Measurements from ENCODE around the gene ZBTB44.

ZBTB44 gene

DNA sequence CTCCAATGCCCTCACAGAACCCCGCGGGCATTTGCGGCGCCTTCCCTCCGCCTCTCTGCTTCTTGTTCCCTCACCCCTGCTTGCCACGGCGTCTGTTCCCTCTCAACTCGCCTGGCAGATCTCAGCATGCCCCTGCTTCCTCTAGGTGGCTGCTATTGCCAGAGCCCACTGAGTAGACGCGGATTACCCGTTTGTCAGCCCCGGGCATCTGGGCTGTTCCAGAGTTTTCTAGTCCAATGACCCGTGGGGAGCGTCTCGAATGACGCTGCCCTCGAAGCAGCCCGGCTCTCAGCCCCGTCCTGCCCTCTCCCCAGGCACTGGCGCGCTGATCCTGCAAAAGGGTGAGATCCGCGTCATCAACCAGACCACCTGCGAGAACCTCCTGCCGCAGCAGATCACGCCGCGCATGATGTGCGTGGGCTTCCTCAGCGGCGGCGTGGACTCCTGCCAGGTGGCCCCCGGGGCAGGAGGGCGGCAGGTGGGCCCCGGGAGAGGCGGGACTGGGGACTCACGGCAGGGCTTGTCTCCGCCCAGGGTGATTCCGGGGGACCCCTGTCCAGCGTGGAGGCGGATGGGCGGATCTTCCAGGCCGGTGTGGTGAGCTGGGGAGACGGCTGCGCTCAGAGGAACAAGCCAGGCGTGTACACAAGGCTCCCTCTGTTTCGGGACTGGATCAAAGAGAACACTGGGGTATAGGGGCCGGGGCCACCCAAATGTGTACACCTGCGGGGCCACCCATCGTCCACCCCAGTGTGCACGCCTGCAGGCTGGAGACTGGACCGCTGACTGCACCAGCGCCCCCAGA is 105.4 kb downstream of the ZBTB44 start:
- H3K4me2 ChIP-seq (ENCODE audit: low read length), result no peak overlapping the region
- no peaks in the 10 kb centered on the region for H3K4me1 ChIP-seq
- no peaks in the 10 kb centered on the region for H3K36me3 ChIP-seq (ENCODE audit: control insufficient read depth, insufficient read depth, low read length)
- no peaks in the 10 kb centered on the region for H3K9me3 ChIP-seq (ENCODE audit: control insufficient read depth, low read length)
- no peaks in the 10 kb centered on the region for H3K79me2 ChIP-seq
- TF ChIP-seq, protein P1, sequence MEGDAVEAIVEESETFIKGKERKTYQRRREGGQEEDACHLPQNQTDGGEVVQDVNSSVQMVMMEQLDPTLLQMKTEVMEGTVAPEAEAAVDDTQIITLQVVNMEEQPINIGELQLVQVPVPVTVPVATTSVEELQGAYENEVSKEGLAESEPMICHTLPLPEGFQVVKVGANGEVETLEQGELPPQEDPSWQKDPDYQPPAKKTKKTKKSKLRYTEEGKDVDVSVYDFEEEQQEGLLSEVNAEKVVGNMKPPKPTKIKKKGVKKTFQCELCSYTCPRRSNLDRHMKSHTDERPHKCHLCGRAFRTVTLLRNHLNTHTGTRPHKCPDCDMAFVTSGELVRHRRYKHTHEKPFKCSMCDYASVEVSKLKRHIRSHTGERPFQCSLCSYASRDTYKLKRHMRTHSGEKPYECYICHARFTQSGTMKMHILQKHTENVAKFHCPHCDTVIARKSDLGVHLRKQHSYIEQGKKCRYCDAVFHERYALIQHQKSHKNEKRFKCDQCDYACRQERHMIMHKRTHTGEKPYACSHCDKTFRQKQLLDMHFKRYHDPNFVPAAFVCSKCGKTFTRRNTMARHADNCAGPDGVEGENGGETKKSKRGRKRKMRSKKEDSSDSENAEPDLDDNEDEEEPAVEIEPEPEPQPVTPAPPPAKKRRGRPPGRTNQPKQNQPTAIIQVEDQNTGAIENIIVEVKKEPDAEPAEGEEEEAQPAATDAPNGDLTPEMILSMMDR (IDR thresholded peaks at IDR 0.05), result no peak
- no peak overlapping the region for H2AFZ ChIP-seq
- no peak overlapping the region for H3K4me3 ChIP-seq (ENCODE audit: low read depth, low read length)
- no peak overlapping the region for H3K9ac ChIP-seq
- no peak overlapping the region for H3K27ac ChIP-seq
- no peaks in the 10 kb centered on the region for H3K27me3 ChIP-seq (ENCODE audit: control insufficient read depth, insufficient read depth, low read length)

DNA sequence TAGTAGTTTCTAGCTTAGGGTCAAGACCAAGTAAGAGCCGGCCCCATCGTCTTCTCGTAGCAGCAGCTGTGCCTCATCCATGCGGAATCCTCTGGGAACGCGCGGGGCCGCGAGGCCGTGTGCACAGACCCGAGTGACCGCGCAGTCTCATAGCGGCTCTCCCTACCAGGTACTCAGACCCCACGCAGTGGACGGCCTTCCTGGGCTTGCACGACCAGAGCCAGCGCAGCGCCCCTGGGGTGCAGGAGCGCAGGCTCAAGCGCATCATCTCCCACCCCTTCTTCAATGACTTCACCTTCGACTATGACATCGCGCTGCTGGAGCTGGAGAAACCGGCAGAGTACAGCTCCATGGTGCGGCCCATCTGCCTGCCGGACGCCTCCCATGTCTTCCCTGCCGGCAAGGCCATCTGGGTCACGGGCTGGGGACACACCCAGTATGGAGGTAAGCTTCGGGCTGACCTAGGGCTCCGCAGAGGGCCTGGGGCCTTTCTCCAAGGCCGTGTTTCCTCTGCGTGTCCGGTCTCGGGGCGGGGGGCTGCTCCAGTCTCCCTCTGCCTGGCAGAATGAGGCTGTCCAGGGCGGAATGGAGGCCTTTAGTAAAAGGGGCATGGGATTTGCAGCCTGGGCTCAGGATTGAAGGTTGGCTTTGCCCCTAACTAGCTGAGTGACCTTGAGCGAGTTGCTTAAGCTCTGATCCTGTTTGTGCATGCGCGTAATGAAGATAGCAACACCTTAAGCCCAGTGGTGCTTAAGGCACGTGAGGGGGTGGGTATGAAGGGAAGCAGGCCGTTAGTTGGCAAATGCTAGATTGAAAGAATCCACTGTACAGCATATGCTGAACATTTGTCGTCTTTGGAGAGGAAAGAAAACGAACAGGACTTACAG is 106.2 kb downstream of the ZBTB44 start:
- Histone ChIP-seq H3K27ac (no peak overlapping the region), H3K4me2 (ENCODE audit: low read length) (no peak overlapping the region), H3K4me1 (no peaks in the 10 kb centered on the region), H3K9ac (no peak overlapping the region), H3K36me3 (ENCODE audit: control insufficient read depth, insufficient read depth, low read length) (no peaks in the 10 kb centered on the region), H3K79me2 (no peaks in the 10 kb centered on the region), H3K27me3 (ENCODE audit: control insufficient read depth, insufficient read depth, low read length) (no peaks in the 10 kb centered on the region), H3K9me3 (ENCODE audit: control insufficient read depth, low read length) (no peaks in the 10 kb centered on the region), H3K4me3 (ENCODE audit: low read depth, low read length) (no peak overlapping the region), H2AFZ (no peak overlapping the region)
- TF ChIP-seq, protein P1 (IDR thresholded peaks at IDR 0.05), result no peak

DNA sequence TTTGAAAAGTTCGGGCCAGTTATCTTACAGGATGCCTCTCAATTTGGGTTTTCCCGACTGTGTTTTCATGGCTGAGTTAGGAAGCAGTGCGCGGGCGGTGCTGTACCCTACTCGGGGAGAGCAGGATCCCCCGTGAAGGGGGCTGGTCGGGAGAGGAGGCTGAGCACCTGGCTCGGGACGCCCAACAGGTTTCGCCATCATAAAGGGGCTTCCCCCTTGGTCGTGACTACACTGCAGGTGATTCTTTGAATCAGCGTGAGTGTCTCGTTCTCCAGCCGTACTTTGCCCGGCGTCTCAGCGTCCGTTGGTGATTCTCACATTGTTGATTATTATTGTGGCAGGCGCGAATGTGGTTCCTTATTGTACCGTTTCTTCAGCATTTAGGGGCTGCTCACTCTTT is 108.6 kb downstream of the ZBTB44 start:
- Histone ChIP-seq H3K4me2 (ENCODE audit: low read length) (no peak overlapping the region), H3K9me3 (ENCODE audit: control insufficient read depth, low read length) (no peaks in the 10 kb centered on the region), H3K9ac (no peak overlapping the region), H3K4me3 (ENCODE audit: low read depth, low read length) (no peak overlapping the region), H3K27ac (no peak overlapping the region), H3K36me3 (ENCODE audit: control insufficient read depth, insufficient read depth, low read length) (no peaks in the 10 kb centered on the region), H3K4me1 (no peaks in the 10 kb centered on the region), H3K27me3 (ENCODE audit: control insufficient read depth, insufficient read depth, low read length) (no peaks in the 10 kb centered on the region), H3K79me2 (no peaks in the 10 kb centered on the region), H2AFZ (no peak overlapping the region)
- TF ChIP-seq, protein P1 (IDR thresholded peaks at IDR 0.05), result no peak

DNA sequence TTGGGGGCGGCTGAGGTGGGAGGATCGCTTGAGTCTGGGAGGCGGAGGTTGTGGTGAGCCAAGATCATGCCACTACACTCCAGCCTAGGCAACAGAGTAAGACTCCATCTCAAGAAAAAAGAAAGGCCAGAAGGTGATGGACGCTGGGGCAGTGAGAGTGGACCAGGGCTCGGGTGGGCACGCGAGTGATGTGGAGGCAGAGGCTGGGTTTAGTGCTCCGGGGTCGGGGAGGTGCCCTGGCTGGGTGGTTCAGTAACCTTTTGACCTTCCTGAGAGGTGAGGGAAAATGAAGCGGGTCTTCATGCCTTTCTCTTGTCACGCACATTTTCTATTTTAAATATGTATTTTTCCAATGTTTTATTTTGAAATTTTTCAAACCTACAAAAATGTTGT is 110.0 kb downstream of the ZBTB44 start:
- Histone ChIP-seq H3K4me3 (ENCODE audit: low read depth, low read length) (no peak overlapping the region), H2AFZ (no peak overlapping the region), H3K36me3 (ENCODE audit: control insufficient read depth, insufficient read depth, low read length) (no peaks in the 10 kb centered on the region), H3K4me2 (ENCODE audit: low read length) (no peak overlapping the region), H3K27me3 (ENCODE audit: control insufficient read depth, insufficient read depth, low read length) (no peaks in the 10 kb centered on the region), H3K9ac (no peak overlapping the region), H3K27ac (no peak overlapping the region), H3K9me3 (ENCODE audit: control insufficient read depth, low read length) (no peaks in the 10 kb centered on the region), H3K79me2 (no peaks in the 10 kb centered on the region), H3K4me1 (no peaks in the 10 kb centered on the region)
- TF ChIP-seq, protein P1 (IDR thresholded peaks at IDR 0.05), result no peak
